HG02588 (cell line): ENCODE results near the gene SPATA19.

Source experiments
- ATAC-seq: cut with Tn5 transposase; IDR thresholded peaks from one replicate; pipeline ENCODE4 v1.9.1; 2021; ENCODE audit warnings: mild to moderate bottlenecking, moderate library complexity; ENCODE audit not compliant: unreplicated experiment

SPATA19 gene

DNA sequence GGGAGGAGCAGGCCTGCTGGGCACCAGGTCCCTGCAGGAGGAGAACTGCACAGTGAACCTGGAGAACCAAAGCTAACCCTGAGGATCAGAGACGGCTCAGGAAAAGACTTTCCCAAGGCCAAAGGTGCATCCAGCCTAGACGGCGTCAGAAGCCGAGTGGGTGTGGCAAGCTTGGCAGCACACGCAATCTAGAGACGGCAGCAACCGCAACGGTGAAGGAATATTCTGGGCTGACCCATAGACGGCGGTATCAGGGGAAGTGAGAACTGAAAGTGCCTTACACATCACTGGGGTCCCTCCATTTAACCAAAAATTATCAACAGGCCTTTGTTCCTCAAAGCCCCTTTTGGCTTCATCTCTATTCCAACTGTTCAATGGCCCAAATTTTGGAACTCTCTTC, 26.2 kb downstream of the SPATA19 start:
- ATAC-seq: no peak

- no peak for ATAC-seq
These were observed 27.0 kb downstream of the SPATA19 start for GRCh38 chr11:133818302-133818701.

DNA sequence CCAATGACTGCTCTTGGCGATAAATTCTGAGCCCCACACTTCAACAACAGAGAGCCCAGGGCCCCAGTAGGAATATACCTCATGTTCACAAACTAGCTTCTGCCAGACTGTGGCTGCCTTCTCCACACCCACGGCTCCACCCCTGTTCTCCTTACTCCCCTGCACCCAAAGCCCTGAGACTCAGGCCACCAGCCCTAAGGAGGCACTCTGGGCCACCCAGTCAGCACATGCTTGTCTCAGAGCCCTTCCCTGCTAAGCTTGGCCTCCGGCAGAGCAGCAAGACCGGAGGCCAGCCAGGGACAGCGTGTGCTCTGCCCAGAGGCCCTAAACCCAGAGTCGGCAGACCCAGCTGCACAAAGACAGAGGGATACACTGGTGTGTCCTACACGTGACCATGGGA, 27.9 kb downstream of the SPATA19 start:
- no peak for ATAC-seq

DNA sequence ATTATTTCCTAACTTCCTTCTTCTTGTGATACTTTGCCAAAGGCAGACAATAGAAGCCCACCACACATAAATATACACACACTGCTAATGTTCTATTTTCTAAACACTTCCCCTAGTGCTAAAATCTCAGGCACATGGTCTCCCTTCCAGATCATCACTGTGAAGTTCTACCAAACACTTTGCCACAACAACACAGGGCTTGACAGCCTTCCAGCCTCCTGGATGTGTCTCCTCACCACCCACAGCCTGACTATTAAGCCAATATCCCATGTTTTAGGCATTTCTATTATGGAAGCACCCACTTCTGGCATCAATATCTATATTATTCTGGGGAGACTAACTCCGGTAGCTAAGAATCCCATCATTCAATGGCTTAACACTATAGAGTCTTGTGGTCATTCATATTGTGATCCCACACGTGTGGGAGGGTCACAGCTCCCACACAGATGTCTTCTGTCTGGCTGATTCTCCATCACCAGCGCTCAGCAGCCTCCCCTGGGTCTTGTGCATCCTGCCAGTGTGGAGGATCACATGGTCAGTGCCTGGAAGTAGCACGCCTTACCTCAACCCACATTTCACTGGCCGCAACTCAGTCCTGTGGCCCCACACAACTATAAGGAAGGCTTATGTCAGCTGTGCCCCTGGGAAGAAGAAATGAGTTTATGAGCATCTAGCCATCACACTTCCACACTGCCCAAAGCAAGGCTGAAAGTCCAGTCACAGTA, 29.0 kb downstream of the SPATA19 start:
- no peak for ATAC-seq

- no peak for ATAC-seq
These were observed 29.7 kb downstream of the SPATA19 start for GRCh38 chr11:133815636-133816035.

DNA sequence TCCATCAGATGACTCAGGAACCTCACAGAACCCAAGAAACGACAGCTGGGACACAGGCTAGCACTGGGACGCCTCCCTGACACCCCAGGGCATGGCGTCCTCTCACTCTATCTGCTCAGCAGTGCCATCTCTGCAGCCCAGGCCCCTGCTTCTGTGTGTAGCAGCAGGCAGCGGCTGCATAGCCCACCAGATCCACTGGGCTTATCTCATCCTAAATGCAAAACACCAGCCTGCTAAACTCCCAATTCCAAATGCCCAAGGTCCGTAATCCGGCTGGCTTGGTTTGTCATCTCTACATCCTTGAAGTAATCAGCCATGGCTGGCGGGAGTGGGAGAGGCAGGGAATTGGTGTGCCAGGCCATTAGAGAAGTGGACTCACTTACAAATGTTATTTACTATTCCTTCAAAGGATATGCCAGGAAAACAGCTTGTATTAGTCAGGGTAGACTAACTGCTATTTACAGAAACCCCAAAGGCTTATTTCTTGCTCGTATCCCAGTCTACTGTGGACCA, 30.7 kb downstream of the SPATA19 start:
- no peak for ATAC-seq

- no peak for ATAC-seq
These were observed 33.2 kb downstream of the SPATA19 start for GRCh38 chr11:133811850-133812685.

GRCh38 chr11:133810766-133811165, 34.5 kb downstream of the SPATA19 start:
- no peak for ATAC-seq

DNA sequence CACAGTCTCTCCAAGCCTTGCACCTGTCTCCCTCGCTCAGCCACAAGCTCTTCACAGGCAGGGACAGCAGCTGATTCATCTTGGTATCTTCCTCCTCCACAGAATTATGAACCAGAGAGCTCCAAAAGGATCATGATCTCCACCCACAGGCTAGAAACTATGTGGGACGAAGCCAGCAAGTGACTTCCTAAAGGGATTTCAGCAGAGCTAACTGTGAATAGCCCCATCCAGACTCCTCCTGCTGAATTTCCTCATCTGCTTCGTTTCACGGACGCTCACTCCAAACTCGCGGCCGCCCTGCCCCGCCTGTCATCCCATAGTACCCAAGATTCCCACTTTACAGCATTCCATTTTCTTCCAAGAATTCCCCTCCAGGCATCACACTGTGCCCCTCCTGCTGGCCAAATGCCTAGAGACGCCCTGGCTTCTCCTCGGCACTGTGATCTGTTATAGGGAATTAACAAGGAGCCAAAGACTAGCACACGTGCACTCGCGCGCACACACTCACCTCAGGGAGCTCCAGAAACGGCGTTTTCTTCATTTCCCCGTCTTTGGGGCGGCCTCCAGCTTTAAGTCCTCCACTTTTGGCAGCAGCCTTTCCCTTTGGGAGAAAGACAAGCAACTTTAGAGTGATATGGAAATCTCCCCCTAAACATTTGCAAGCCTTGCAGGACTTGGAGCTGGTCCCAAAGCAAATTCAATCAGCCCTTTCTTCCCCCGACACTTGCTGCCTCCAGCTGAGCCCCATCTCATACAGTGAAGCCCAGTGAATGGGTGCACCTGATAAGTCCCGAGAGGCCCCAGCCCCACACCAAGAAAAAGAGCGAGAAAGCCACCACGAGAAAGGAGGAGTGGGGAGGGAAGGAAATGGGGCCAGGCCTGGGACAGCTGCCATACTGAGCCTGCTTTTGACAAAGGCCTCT, 35.5 kb downstream of the SPATA19 start:
- no peak for ATAC-seq

DNA sequence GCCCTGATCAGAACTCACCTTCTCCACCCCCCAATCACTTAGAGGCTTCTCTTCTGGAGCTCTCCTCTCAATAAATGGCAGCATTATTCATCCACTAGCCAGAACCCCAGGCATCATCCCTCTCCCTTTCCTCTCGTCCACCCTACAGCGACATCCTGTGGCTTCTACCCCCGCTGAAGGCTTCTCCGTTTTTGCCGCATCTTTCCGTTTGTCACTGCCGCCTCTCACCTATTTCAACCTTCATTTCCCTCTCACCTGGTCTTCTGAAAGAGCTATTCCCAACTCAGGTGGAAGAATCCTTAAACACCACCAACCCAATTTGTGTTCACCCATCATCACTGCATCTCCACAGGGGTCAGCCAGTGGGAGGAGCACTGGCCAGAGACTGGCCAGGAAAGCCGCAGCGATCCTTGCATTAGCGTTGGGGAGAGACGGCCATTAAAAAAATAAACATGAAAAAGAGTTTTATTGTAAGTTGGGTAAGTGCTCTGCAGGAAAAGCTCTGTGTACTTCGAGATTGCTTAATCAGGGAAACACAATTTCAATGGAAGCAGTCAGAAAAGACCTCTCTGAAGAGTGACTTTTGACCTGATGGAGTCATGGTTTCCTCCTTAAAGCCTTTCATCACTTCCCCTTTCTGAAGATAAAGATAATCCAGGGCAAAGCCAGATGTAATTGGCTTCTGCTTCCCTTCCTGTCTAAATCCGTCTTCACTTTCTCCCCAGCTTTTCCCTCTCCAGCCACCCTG, 36.7 kb downstream of the SPATA19 start:
- ATAC-seq: no peak

- ATAC-seq: no peak
These were observed 42.3 kb downstream of the SPATA19 start for GRCh38 chr11:133803026-133803425.

- no peak for ATAC-seq
These were observed 44.0 kb downstream of the SPATA19 start for GRCh38 chr11:133801356-133801755.

- no peak for ATAC-seq
These were observed 44.6 kb downstream of the SPATA19 start for GRCh38 chr11:133800666-133801065.

DNA sequence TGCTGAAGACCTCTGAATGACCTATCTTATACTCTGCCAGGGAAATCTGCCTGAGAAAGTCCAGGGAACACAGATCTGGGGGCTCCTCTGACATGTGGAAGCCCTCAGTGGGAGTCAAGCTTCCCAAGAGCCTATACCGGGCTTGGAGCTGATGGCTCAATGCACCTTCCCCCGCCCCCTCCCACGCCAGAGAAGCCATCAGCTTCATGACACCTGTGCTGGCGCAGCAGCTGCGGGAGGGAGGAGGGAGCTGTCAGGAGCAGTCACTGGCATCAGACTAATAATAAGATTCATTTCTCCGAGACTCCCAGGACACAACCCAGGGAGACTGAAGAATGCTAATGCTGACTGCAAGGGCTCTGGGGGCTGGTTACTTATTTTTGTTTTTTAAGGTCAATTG, 47.8 kb downstream of the SPATA19 start:
- ATAC-seq: no peak

- no peak for ATAC-seq
These were observed 49.1 kb downstream of the SPATA19 start for GRCh38 chr11:133796043-133796795.

- no peak for ATAC-seq
These were observed 50.2 kb downstream of the SPATA19 start for GRCh38 chr11:133795088-133795487.

DNA sequence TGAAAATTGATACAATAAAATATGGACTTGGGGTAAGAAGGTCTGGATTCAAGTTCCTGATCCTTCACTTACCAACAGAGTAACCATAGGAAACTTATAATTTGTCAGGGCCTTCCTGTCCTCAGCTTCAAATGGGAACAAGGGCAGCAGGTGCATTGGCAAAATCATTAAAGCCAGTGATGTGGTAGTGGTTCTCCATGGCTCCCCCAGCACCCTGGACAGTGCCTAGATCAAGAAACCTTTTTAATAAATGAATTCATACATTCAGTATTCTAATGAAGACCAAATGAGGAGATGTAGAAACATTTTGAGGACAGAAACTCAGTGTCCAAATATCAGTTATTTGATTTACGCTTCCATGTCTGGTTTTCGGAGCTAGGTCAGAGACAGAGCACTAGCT, 51.1 kb downstream of the SPATA19 start:
- no peak for ATAC-seq

DNA sequence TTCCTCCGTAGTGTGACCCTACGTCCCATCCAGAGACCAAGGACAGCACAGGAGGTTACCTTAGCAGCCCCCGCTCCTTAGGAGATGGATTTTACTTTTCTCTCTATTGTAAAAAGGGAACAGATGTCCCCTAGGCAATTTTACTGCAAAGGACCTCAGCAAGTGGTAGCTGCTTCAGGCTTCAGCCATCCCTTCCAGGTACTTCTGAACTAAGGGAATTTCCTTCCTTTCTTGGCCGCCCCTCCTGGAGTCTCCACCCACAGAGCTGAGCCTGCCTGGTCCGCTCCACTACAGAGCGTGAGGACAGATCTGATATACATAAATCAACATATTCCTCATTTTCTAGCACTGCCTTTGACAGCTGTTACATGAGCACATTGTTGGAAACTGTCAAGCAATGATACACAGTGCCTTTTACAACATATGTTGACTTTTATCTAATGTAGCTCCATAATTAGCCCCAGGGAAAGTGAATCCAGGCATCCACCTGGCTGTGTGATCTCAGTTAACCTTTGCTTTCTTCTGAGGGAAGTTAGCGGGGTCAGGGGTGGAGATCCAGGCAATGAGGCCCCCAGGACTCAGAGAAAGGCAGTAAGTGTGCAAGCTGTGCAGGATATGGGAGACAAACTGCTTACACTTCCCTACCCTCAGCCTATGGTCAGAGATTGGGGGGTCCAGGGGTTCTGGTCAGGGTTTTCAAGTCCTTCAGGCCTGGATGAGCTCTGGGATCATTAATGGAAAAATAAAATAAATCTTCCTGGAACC, 51.9 kb downstream of the SPATA19 start:
- ATAC-seq: no peak

GRCh38 chr11:133790995-133791394, 54.3 kb downstream of the SPATA19 start:
- ATAC-seq: no peak
